ENCODE measurements around the gene RTN4RL1.

RTN4RL1 gene

GRCh38 chr17:1946021-1946932 is 78.9 kb downstream of the RTN4RL1 start:
- DNase-seq (ENCODE audit: low spot score), result no peak

DNA sequence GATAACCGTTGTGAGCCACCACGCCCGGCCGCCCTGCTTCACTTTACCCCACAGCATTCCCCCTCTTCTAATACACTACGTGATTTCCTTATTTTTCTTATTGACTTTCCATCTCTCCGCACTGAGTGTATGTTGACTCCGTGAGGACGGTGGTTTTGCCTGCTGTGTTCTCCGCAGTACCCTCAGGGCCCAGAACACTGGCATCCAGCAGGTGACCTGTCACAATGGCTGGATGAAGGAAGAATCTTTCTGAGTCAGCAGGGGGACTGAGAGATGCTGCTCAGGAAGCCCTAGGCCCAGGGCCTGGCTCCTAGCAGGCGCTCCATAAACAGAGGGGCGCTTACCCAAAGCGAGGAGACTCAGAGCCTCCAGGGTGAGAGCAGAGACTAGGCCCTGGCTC is 79.5 kb downstream of the RTN4RL1 start:
- DNase-seq (ENCODE audit: low spot score), result no peak

GRCh38 chr17:1943436-1943831 is 81.7 kb downstream of the RTN4RL1 start:
- DNase-seq (ENCODE audit: low spot score), result no peak

GRCh38 chr17:1942666-1943435 is 82.3 kb downstream of the RTN4RL1 start:
- no peak for DNase-seq (ENCODE audit: low spot score)

DNA sequence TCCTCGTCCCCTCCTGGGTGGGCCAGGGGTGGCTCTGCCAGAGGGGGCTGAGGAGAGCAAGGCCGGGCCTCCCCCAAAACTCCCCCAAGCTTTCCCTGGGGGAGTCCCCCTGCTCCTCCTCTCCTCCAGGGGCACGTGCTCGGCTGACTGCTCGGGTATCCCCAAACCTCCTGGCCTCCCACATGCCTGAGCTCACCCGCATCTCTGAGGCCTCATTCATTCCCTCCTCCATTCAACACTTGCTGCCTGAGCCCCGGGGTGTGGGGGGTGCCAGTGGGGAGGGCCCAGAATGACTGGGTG is 83.1 kb downstream of the RTN4RL1 start:
- no peak for DNase-seq (ENCODE audit: low spot score)

GRCh38 chr17:1941272-1942065 is 83.7 kb downstream of the RTN4RL1 start:
- DNase-seq (ENCODE audit: low spot score), result no peak

DNA sequence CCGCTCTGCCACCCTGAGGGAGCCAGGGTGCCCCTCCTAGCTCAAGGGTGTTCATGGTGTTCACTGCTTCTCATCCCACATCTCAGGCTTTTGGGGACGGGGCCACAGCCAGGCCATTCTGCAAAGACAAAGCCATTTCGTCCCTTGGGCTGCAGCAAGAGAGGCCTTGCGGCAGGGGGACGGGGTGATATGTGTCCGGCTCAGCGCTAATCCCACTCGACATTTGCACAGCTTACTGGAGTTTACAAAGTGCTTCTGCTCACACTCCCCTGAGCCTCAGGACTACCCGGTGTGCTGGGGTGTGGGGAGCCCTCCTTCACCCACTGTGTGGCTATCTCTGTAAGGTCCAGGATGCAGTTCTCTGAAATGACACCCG is 84.3 kb downstream of the RTN4RL1 start:
- DNase-seq (ENCODE audit: low spot score), result no peak

GRCh38 chr17:1939981-1940809 is 84.9 kb downstream of the RTN4RL1 start:
- no peak for DNase-seq (ENCODE audit: low spot score)

GRCh38 chr17:1937461-1937860 is 87.7 kb downstream of the RTN4RL1 start:
- DNase-seq (ENCODE audit: low spot score), result no peak

DNA sequence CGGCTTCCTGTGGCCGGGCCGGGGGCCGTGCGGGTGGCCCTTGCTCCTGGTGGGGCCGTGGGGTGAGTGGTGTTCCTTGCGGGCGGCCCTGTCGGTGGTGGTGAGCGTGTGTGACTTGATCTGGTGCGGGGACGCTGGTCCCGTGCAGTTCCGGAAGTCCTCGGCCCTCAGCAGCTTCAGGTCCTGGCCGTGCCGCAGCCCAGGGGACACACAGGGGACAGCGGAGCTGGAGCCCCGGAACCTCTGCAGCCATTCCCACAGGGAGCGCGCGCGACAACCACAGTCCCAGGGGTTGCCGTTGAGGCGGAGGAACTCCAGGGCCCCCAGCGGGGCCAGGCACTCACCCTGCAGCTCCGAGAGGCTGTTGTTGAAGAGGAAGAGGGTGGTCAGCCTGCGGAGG is 88.4 kb downstream of the RTN4RL1 start:
- DNase-seq (ENCODE audit: low spot score), result no peak

- DNase-seq (ENCODE audit: low spot score), result no peak
Observed at GRCh38 chr17:1934901-1935300, 90.2 kb downstream of the RTN4RL1 start.

GRCh38 chr17:1933875-1934715 is 91.0 kb downstream of the RTN4RL1 start:
- DNase-seq (ENCODE audit: low spot score), result no peak

- DNase-seq (ENCODE audit: low spot score), result no peak
Observed at GRCh38 chr17:1931844-1932579, 93.1 kb downstream of the RTN4RL1 start.

GRCh38 chr17:1930337-1930645 is 94.8 kb downstream of the RTN4RL1 start:
- DNase-seq (ENCODE audit: low spot score), result no peak

DNA sequence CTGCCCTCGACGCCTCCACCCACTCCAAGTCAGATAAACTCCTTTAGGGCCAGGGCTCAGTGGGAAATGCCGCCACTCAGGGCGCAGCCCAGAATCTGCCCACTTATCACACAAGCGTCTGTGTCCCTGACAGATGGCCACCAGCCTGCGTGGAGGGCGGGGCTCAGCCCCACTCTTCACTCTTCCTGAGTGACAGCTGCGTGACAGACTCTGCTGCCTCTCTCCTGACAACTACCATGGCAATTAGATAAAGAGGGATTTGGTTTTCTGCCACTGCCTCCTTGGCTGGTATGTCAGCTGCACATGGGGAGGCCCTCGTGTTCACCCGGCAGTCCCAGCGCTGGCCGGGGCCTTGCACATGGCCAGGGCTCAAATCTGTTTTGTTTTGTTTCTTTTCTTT is 96.2 kb downstream of the RTN4RL1 start:
- no peak for DNase-seq (ENCODE audit: low spot score)

- DNase-seq (ENCODE audit: low spot score), result no peak
Observed at GRCh38 chr17:1920948-1921351, 104.2 kb downstream of the RTN4RL1 start.

GRCh38 chr17:1919201-1919600 is 105.9 kb downstream of the RTN4RL1 start:
- no peak for DNase-seq (ENCODE audit: low spot score)

DNA sequence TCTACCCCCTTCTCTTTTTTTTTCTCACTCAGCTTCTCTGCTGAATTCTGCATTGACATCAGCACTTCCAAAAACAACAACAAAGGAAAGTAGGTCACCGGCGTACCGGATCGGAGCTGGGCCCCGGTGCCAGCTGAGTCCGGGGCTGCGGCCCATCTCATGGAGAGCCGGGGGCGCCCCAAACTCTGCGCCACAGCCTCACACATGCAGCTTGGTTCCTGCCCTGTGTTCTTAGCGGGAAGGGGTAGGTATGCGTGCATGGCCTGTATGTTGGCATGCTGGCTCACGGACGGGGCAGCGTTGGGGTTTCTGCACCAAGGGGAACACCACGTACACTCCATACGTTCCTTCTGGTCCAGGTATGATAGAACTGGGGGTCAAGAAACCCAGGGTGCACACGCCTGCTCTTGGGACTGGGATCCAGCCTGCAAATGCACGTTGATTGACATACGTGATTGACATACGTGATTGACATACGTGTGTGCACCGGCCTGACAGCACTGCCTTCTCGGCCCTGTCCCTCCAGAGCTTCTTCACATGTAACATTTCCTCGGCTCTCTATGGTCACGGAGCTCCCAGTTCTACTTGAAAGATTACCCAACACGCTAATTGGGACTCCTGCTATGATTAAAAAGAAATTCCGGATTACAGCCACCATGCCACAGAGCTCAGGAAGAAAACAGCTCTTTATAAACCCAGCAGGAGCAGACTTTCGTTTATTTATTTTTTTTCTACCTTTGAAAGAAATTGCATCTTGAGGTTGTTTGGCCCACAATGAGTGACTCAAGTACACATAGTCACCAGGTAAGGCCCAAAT is 106.6 kb downstream of the RTN4RL1 start:
- no peak for DNase-seq (ENCODE audit: low spot score)

DNA sequence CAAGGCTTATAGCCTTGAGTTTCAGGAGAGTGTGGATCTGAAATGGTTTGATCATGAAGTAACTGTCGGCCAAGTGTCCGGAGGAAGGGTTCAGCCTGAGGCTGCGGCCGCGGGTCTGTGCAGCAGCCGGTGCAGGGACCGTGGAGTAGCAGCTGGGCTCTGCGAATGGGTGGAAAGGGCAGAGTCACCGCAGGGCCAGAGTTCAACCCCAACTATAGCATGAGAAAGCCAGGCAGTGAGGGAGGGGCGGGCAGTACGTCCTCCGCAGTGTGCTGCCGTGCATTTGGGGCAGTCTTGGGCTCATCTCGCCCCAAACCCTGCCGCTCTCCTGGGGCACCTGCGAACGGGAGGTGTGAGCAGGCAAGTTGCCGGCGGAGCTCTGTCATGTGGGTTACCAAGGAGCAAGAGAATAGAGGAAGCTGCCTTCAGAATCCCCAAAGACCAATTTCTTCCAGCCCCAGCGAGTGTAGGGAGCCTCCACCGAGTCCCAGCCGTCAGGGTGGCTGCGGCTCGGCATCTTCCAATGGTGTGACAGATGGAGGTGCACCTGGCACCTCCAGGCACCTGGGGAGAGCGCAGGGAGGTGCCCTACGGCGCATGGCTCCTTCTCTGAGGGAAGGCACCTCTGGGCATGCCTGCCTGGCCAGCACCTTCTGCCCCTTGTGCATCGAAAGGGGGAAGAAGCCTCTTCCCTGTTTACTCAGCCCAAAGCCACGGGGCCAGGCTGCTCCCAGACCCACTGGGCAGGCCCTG is 108.0 kb downstream of the RTN4RL1 start:
- no peak for DNase-seq (ENCODE audit: low spot score)
